GM12874 (cell line): ENCODE results near the gene FRS2.

Experiments used
- TF ChIP-seq, protein P1 (sequence below): IDR thresholded peaks from 2 replicates; pipeline ENCODE4 v1.5.1; 2011; ENCODE audit warnings: low read depth, mild to moderate bottlenecking, control low read depth, low read length, moderate library complexity; ENCODE audit not compliant: insufficient read depth

Gene FRS2

DNA sequence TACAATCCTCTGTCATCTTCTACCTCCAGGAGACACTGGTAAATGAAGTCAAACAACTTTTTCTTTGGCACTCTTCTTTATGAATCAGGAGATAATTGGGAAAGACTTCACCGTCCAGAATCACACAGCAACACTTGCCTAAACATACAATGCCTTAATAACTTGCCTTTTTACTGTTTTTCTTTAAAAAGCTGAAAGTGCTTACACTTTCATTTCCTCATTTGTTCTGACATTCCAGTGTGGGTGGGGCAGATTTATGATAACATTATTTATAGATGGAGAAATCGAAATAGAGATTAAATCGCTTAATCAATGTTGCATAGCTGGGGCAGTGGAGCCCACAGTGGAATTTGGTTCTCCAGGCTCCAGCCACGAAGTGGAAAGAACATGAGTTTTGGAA is 2.8 kb upstream of the FRS2 start:
- TF ChIP-seq, protein P1, sequence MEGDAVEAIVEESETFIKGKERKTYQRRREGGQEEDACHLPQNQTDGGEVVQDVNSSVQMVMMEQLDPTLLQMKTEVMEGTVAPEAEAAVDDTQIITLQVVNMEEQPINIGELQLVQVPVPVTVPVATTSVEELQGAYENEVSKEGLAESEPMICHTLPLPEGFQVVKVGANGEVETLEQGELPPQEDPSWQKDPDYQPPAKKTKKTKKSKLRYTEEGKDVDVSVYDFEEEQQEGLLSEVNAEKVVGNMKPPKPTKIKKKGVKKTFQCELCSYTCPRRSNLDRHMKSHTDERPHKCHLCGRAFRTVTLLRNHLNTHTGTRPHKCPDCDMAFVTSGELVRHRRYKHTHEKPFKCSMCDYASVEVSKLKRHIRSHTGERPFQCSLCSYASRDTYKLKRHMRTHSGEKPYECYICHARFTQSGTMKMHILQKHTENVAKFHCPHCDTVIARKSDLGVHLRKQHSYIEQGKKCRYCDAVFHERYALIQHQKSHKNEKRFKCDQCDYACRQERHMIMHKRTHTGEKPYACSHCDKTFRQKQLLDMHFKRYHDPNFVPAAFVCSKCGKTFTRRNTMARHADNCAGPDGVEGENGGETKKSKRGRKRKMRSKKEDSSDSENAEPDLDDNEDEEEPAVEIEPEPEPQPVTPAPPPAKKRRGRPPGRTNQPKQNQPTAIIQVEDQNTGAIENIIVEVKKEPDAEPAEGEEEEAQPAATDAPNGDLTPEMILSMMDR = no peak

DNA sequence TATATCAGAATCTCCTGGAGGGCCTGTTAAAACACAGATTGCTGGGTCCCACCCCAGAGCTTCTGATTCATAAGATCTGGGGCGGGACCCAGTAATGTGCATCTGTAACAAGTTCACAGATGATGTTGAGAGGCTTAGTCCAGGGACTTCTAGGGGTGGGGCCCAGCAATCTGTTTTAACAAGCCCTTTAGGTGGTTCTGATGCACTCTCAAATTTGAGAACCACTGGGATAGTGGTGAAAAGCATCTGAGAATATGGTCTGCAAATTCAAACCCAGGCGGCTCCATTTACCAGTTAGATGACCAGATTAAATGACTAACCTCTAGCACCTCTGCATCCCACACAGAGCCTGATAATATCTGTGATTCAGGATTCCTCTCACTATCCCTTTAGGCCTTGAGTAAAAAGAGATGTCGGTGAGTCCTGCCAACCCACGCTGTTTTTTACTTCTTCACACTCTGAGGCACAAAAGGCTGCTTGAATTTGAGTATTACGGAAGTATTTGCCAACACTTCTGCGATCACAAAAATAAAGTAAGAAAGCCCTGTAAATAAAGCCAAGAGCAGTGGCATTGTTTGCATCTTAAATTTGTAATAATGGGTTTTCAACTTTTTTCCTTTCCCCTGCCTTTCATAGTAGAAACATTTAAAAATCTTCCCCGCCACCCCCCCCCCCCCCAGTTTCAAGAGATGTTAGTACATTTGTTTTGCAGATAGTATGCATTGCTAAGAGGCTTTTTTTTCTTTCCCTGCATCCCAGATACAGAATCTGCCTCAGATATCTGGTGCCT is 1.8 kb upstream of the FRS2 start:
- TF ChIP-seq, protein P1 = no peak

DNA sequence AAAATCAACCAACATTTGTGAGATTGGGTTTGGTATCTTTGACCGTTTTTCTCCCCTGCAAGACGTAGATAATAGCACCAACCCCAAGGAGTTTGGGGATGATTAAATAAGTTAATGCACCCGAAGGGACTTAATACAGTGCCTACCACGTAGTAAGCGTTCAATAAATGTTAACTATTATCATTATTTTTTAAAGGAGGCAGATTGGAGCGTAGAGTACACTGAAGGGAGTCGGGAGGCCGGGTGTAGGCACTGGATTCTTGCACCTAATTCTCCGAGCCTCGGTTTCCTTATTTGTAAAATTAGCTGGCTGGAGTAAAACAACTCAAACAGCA is 367 bp upstream of the FRS2 start:
- TF ChIP-seq, protein P1 = no peak

DNA sequence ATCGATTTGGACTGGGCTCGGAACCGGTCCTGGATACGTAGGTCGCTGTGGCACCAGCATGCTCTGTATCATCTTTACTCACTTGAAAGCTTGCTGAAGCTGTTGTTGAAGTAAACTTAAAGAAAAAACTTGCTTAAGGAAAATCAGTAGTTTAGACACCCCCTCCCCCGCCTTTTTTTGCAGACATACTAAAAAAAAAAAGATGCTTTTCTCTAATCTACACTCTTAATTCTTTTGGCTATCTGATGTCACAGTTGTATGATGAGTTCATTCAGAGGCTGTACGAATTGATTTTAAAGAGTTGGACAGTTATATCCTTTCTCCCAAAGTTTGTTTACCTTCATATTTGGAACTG is 865 bp downstream of the FRS2 start:
- TF ChIP-seq, protein P1 = no peak

DNA sequence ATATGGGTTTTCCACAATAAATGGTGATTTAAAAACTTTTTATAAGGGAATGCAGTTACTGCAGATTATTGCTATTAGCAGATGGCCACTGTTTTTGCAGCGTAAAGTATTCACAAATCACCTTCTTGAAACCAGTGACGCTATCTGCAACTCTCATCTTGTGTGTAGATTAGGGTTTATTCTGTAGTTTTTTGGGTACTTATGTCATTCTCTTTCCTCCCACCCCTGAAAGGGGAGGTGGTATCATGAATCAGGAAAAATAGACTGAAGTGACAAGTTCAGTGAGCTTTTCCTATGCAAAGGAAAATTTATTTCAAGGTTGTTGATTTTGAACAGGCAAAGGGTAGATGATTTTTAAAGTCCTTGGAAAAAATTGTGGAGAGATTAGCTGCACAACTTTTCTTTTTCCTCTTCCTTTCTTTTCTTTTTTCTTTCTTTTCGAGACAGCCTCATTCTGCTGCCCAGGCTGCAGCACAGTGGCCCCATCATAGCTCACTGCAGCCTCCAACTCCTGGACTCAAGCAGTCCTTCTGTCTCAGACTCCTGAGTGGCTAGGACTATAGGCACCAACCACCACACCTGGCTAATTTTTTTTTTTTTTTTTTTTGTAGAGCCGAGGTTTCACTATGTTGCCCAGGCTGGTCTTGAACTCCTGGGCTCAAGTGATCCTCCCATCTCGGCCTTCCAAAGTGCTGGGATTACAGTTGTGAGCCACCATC is 1.6 kb downstream of the FRS2 start:
- TF ChIP-seq, protein P1 = no peak

DNA sequence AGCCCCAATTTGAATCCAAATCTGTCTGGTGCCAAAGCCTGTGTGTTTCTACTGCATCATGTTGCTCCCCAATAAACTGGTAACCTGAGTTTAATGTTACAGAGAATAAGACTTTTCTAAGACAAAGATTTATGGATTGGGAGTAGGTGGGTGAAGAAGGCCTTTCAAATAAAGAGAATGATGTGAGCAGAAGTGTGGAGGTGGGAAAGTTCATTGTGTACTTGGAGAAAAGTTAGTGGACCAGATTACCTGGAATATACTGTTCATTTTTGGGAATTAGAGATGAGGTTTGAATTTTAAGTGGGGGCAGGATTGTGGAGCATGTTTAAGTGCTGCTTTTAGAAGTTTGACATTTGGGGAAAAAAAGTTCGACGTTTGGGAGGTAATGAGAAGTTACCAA is 3.1 kb downstream of the FRS2 start:
- TF ChIP-seq, protein P1 = no peak

DNA sequence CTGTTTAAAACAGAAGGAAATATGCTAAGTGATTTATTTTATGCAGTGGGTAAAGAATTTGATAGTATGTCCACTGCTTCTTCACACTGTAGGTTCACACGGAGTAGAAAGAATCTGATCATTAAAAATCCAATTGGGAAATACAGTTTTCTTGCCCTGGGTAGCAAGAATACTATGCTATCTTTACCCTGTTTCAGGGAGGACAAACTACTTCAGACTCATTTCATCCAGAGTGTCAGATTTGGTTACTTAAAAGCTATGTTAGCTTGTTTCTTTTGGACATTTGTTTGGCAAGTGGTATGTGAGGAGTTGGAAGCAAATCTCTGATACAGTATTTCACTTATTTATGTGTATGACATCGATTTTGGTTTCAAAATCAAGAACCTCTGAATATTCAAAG is 4.3 kb downstream of the FRS2 start:
- TF ChIP-seq, protein P1 = no peak
